ENCODE results near the gene PRKCA.
"Not testable (repeated sequence)": the region's sequence is repeated elsewhere in the genome, so short reads cannot be mapped to it uniquely, and the experiment has no call there.

Gene PRKCA

GRCh38 chr17:66682283-66682682, 379.9 kb downstream of the PRKCA start:
- DNase-seq (ENCODE audit: low read depth in 2 of 2), result no peak

- no peak for DNase-seq (ENCODE audit: low read depth in 2 of 2)
Measured at GRCh38 chr17:66684261-66684660, 381.8 kb downstream of the PRKCA start.

GRCh38 chr17:66684731-66685130, 382.3 kb downstream of the PRKCA start:
- no peak for DNase-seq (ENCODE audit: low read depth in 2 of 2)

GRCh38 chr17:66686601-66687000, 384.2 kb downstream of the PRKCA start:
- DNase-seq (ENCODE audit: low read depth in 2 of 2), result no peak

GRCh38 chr17:66687570-66688284, 385.3 kb downstream of the PRKCA start:
- no peak for DNase-seq (ENCODE audit: low read depth in 2 of 2)

- no peak for DNase-seq (ENCODE audit: low read depth in 2 of 2)
Measured at GRCh38 chr17:66689221-66689620, 386.8 kb downstream of the PRKCA start.

- DNase-seq (ENCODE audit: low read depth in 2 of 2), result no peak
Measured at GRCh38 chr17:66690166-66690565, 387.8 kb downstream of the PRKCA start.

- no peak for DNase-seq (ENCODE audit: low read depth in 2 of 2)
Measured at GRCh38 chr17:66691644-66692420, 389.4 kb downstream of the PRKCA start.

GRCh38 chr17:66692421-66692690, 389.9 kb downstream of the PRKCA start:
- DNase-seq (ENCODE audit: low read depth in 2 of 2), result no peak

GRCh38 chr17:66695098-66695497, 392.7 kb downstream of the PRKCA start:
- DNase-seq (ENCODE audit: low read depth in 2 of 2), result no peak

- no peak for DNase-seq (ENCODE audit: low read depth in 2 of 2)
Measured at GRCh38 chr17:66698270-66698669, 395.9 kb downstream of the PRKCA start.

- no peak for DNase-seq (ENCODE audit: low read depth in 2 of 2)
Measured at GRCh38 chr17:66701462-66701861, 399.0 kb downstream of the PRKCA start.

GRCh38 chr17:66702106-66702936, 399.9 kb downstream of the PRKCA start:
- no peak for DNase-seq (ENCODE audit: low read depth in 2 of 2)

- DNase-seq (ENCODE audit: low read depth in 2 of 2), result no peak
Measured at GRCh38 chr17:66704858-66705520, 402.6 kb downstream of the PRKCA start.

GRCh38 chr17:66706851-66707450, 404.5 kb downstream of the PRKCA start:
- DNase-seq (ENCODE audit: low read depth in 2 of 2), result no peak

GRCh38 chr17:66711401-66711800, 409.0 kb downstream of the PRKCA start:
- no peak for DNase-seq (ENCODE audit: low read depth in 2 of 2)

- no peak for DNase-seq (ENCODE audit: low read depth in 2 of 2)
Measured at GRCh38 chr17:66711881-66712321, 409.5 kb downstream of the PRKCA start.

- DNase-seq (ENCODE audit: low read depth in 2 of 2), result no peak
Measured at GRCh38 chr17:66712453-66712852, 410.0 kb downstream of the PRKCA start.

GRCh38 chr17:66713021-66713532, 410.7 kb downstream of the PRKCA start:
- DNase-seq (ENCODE audit: low read depth in 2 of 2), result not testable (repeated sequence)

GRCh38 chr17:66713533-66714042, 411.2 kb downstream of the PRKCA start:
- peak; percentile 1 to 35 for DNase-seq (ENCODE audit: low read depth in 2 of 2)
